Heart left ventricle (tissue), 16 donors: ENCODE data around the gene FGD4. TPM values are rescaled to one million over a fixed set of nuclear protein-coding genes. Genes with fewer than 3 reads are reported as not detected.

Experiments used
- ATAC-seq, 4 donors: fragments of 200-7000 bp; cut with Tn5 transposase; one replicate each; pipeline ENCODE4 v1.9.1; 2020 to 2022; ENCODE audit warnings: moderate library complexity in 4 of 4, mild to moderate bottlenecking in 3 of 4, moderate number of reproducible peaks in 1 of 4
- DNase-seq, 5 donors: peaks; one replicate each; pipeline ENCODE4 v3.0.0-alpha.2; 2020
- H3K27ac ChIP-seq, 12 donors: fragments of 200-600 bp; sonication (generic) in 4 of 12; one replicate each; pipeline versions ENCODE4 v1.5.0 to v1.8.0; 2016 to 2022; ENCODE audit warnings: mild to moderate bottlenecking in 2 of 12
- H3K27me3 ChIP-seq, 9 donors: fragments of 200-600 bp; sonication (generic) in 2 of 9; one replicate each; pipeline versions ENCODE4 v1.5.1 to v1.8.0; 2016 to 2022; ENCODE audit warnings: mild to moderate bottlenecking in 3 of 9
- H3K36me3 ChIP-seq, 9 donors: fragments of 200-600 bp; sonication (generic) in 2 of 9; one replicate each; pipeline versions ENCODE4 v1.5.0 to v1.8.0; 2018 to 2022; ENCODE audit warnings: mild to moderate bottlenecking in 2 of 9
- H3K4me1 ChIP-seq, 12 donors: fragments of 200-600 bp; sonication (generic) in 4 of 12; one replicate each; pipeline versions ENCODE4 v1.5.0 to v1.8.0; 2016 to 2022; ENCODE audit warnings: mild to moderate bottlenecking in 3 of 12
- H3K4me3 ChIP-seq, 12 donors: fragments of 200-600 bp; sonication (generic) in 4 of 12; one replicate each; pipeline versions ENCODE4 v1.5.0 to v1.8.0; 2017 to 2022; ENCODE audit warnings: mild to moderate bottlenecking in 9 of 12, moderate library complexity in 4 of 12
- H3K9me3 ChIP-seq, 12 donors: fragments of 200-600 bp; sonication (generic) in 4 of 12; one replicate each; pipeline versions ENCODE4 v1.5.0 to v1.8.0; 2016 to 2022; ENCODE audit warnings: mild to moderate bottlenecking in 1 of 12
- POLR2A ChIP-seq, 2 donors: fragments of 450-650 bp; IDR thresholded peaks; one replicate each; pipeline ENCODE4 v1.6.1; 2017; ENCODE audit warnings: antibody characterized with exemption in 2 of 2, mild to moderate bottlenecking in 2 of 2, moderate library complexity in 2 of 2
- WGBS, 4 donors: extraction: QIAGEN DNeasy Blood & Tissue Kit in 2 of 4; methylation state at CpG; one replicate each; pipeline versions ENCODE4 v1.1.5 to v1.1.7; 2013 to 2018; 5-methylcytosine and 5-hydroxymethylcytosine counted together
- intact Hi-C, 10 donors: fragments of 100-400 bp; cut with DNase I; formaldehyde crosslinking; loops; one replicate each; pipeline versions ENCODE4 v1.11.1 to v1.14.2; 2022
- polyA plus RNA-seq, 2 donors: library from polyadenylated mRNA; stranded (reverse); fragments of 200-250 nt; gene quantifications; one replicate each; pipeline ENCODE4 v1.2.3, GENCODE V29; 2013
- total RNA-seq, 9 donors: library from RNA; depleted of rRNA in 2 of 9; stranded (reverse); fragments of >200 nt in 2 of 9; fragmentation: NEBNext Ultra II Directional in 3 of 9; extraction: Animal tissue kit (Norgen Biotek cat#: 25700) in 3 of 9; gene quantifications; one replicate each; pipeline versions ENCODE4 v1.1.0 to v1.2.4, GENCODE V29; 2016 to 2023
- TF ChIP-seq, protein P1 (sequence below), 12 donors: fragments of 200-600 bp; sonication (generic) in 4 of 12; IDR thresholded peaks; one replicate each; pipeline versions ENCODE4 v1.5.0 to v1.8.0; 2018 to 2022; ENCODE audit warnings: antibody characterized with exemption in 12 of 12, mild to moderate bottlenecking in 5 of 12
- donor health status: ischemic (EF 13 %, LVEDD 7.1; RV severe dilation, severe dysfunction).
- donor health status: healthy with polysubstance abuse.
- donor health status: DM: no; HTN: yes; CAD: no.
- donor health status: DM: no; HTN: no; CAD: no.
- donor health status: ischemic (EF 25% LVEDD 6.9; RV normal size, moderate dysfunction).
- donor health status: ischemic (EF 25% LVEDD 5.7; RV mildly dilated, moderate dysfunction).
- donor health status: healthy.
- donor health status: DM: yes; HTN: yes; CAD: no.
- donor health status: ischemic (EF 35%, LVEDD 5.7; RV mildly dilated, moderate dysfunction).
- donor health status: nonischemic (EF 11% LVEDD 7.7; RV severe dilation, severe dysfunction).
- donor health status: DM: yes; HTN: yes; CAD: no.
- donor health status: PGD.
- donor health status: ischemic (EF 29% LVEDD 5.4; RV normal size, mild dysfunction).
- donor health status: nonischemic (EF 23%, LVEDD 6.1; RV moderate dilation, normal function).

The FGD4 gene
- total and polyA plus RNA-seq, 11 donors, result 4.5 to 36.8 (median 28.2) TPM

DNA sequence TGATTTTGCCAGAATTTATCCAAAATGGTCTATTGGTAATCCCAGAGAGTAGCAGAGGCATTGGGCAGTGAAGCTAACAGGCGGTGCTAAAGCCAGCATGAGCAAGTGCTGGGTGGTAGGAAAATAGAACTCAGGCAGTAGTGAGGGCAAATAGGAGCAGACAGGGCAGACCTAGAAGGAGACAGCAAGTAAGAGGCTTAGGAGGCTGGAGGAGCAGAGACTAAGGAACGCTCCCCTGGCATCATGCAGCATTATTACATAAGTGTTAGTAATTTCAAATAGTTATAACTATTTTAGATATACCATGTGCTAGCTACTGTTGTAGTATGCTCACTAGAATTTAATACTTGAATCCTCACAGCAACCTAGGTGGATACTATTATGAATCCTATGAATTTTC is 151.7 kb downstream of the FGD4 start:
- DNase-seq, result no peak
- TF ChIP-seq, protein P1, sequence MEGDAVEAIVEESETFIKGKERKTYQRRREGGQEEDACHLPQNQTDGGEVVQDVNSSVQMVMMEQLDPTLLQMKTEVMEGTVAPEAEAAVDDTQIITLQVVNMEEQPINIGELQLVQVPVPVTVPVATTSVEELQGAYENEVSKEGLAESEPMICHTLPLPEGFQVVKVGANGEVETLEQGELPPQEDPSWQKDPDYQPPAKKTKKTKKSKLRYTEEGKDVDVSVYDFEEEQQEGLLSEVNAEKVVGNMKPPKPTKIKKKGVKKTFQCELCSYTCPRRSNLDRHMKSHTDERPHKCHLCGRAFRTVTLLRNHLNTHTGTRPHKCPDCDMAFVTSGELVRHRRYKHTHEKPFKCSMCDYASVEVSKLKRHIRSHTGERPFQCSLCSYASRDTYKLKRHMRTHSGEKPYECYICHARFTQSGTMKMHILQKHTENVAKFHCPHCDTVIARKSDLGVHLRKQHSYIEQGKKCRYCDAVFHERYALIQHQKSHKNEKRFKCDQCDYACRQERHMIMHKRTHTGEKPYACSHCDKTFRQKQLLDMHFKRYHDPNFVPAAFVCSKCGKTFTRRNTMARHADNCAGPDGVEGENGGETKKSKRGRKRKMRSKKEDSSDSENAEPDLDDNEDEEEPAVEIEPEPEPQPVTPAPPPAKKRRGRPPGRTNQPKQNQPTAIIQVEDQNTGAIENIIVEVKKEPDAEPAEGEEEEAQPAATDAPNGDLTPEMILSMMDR (IDR thresholded peaks at IDR 0.05), result no peak
- no peak for TF ChIP-seq POLR2A (IDR thresholded peaks at IDR 0.05)
- Histone ChIP-seq H3K9me3 (no peaks in the 10 kb centered on the region), H3K4me1 (peaks cover 9 to 82% (median 46%) of the 10 kb centered on the region in 12 donors), H3K27me3 (no peaks in the 10 kb centered on the region), H3K36me3 (no peaks in the 10 kb centered on the region), H3K27ac (peak overlapping the region in 4 of 12 donors; percentile 0 to 89 (median 44)), H3K4me3 (no peak overlapping the region)
- intact Hi-C loops, result no loop called here
- peak in 1 of 4 donors; percentile 35 for ATAC-seq
- WGBS, 4 donors, result 63 to 88% (median 82%) methylated on average over 2 of the region's 2 CpGs

DNA sequence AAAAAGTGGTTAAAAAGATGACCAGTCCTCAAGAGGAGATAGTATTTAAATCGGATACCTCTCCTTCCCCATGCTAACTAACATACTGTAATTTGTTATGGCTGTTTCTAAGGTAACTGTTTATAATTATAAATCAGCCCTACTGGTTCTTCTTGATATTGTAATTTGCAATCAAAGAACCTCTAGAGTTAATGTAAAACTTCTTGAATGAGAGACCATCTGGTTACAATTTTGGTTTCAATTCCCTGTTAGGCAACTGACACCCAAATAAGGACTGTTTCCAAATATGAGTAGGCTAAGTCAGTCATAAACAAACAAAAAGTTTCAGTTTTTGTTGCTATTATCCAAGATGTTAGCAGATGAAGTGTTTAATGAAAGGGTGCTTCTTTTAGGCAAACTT is 159.5 kb downstream of the FGD4 start:
- Histone ChIP-seq H3K9me3 (no peaks in the 10 kb centered on the region), H3K4me3 (peak overlapping the region in 7 of 12 donors; percentile 3 to 19 (median 9)), H3K27ac (peak overlapping the region in 11 of 12 donors; percentile 2 to 79 (median 46)), H3K27me3 (no peaks in the 10 kb centered on the region), H3K36me3 (peaks cover 0 to 5% (median 0%) of the 10 kb centered on the region in 9 donors), H3K4me1 (peaks cover 5 to 64% (median 46%) of the 10 kb centered on the region in 12 donors)
- ATAC-seq, result peak in 3 of 4 donors; percentile 23 to 36 (median 33)
- no peak for TF ChIP-seq POLR2A (IDR thresholded peaks at IDR 0.05)
- TF ChIP-seq, protein P1 (IDR thresholded peaks at IDR 0.05), result no peak
- DNase-seq, result no peak
- intact Hi-C loops, result no loop called here
- 11 to 21% (median 13%) methylated on average over 1 of the region's 1 CpG for WGBS, 4 donors

DNA sequence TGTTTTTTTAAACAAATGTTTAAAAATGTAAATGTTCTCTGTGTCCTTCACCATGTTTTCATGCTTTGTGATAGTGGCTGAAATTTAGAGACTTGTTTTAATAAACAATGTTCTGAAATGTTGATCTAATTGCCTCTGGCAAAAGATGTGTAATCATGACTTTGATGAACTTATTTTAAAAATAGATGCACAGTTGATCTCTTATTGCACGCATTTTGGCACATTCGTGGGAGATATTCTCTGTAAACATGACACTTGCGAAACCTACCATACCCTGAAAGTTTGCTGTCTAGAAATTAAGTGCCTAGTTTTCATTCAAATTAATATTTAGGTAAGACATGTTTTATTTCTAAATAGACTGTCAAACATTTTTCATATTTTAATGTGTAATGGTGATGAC is 160.1 kb downstream of the FGD4 start:
- Histone ChIP-seq H3K4me1 (peaks cover 5 to 69% (median 46%) of the 10 kb centered on the region in 12 donors), H3K9me3 (no peaks in the 10 kb centered on the region), H3K36me3 (peaks cover 0 to 10% (median 4%) of the 10 kb centered on the region in 9 donors), H3K27ac (peak overlapping the region in 11 of 12 donors; percentile 2 to 79 (median 46)), H3K4me3 (peak overlapping the region in 6 of 12 donors; percentile 3 to 19 (median 10)), H3K27me3 (no peaks in the 10 kb centered on the region)
- no peak for TF ChIP-seq POLR2A (IDR thresholded peaks at IDR 0.05)
- TF ChIP-seq, protein P1 (IDR thresholded peaks at IDR 0.05), result no peak
- intact Hi-C loops, result no loop called here
- ATAC-seq (no peak), DNase-seq (no peak)
- WGBS, 4 donors, result 22 to 35% (median 25%) methylated on average over 3 of the region's 3 CpGs

DNA sequence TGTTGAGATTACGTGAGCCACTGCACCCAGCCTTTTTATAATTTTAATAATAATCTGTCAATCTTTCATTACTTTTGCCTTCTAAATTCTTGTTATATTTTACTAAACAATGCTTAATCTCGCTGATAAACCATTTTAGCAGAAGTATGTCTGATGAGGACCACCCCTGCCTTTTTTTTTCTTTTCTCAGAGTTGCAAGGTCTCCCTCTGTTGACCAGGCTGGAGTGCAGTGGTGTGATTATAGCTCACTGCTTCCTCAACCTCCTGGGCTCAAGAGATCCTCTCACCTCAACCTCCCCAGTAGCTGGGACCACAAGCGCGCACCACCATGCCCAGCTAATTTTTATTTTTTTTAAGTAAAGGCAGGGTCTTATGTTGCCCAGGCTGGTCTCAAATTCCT is 161.2 kb downstream of the FGD4 start:
- no peaks in the 10 kb centered on the region for H3K27me3 ChIP-seq
- peak overlapping the region in 5 of 12 donors; percentile 8 to 88 (median 76) for H3K27ac ChIP-seq
- TF ChIP-seq, protein P1 (IDR thresholded peaks at IDR 0.05), result no peak
- H3K4me3 ChIP-seq, result no peak overlapping the region
- H3K9me3 ChIP-seq, result no peaks in the 10 kb centered on the region
- no peak for DNase-seq
- H3K36me3 ChIP-seq, result peaks cover 0 to 17% (median 10%) of the 10 kb centered on the region in 9 donors
- no peak for ATAC-seq
- intact Hi-C loops, result loop anchor here in 2 of 10 donors (10.0 kb wide), 1 partner anchor 106 kb away; no protein-coding TSS in a partner anchor
- WGBS, 4 donors, result 94 to 99% (median 98%) methylated on average over 4 of the region's 4 CpGs
- peaks cover 5 to 73% (median 45%) of the 10 kb centered on the region in 12 donors for H3K4me1 ChIP-seq
